GM20000 (cell line): Measurements from ENCODE around the gene GMPPA.
A peak's percentile ranks its signal among the peaks of the same experiment; 100 is the strongest.

Experiments used
- DNase-seq: peaks from one replicate; pipeline ENCODE4 v3.0.0; 2012; ENCODE audit warnings: low spot score
- TF ChIP-seq, protein P1 (sequence below): IDR thresholded peaks from 2 replicates; pipeline ENCODE4 v1.5.1; 2012; ENCODE audit warnings: mild to moderate bottlenecking, control low read depth; ENCODE audit errors: extremely low read depth, missing control alignments

Gene GMPPA

DNA sequence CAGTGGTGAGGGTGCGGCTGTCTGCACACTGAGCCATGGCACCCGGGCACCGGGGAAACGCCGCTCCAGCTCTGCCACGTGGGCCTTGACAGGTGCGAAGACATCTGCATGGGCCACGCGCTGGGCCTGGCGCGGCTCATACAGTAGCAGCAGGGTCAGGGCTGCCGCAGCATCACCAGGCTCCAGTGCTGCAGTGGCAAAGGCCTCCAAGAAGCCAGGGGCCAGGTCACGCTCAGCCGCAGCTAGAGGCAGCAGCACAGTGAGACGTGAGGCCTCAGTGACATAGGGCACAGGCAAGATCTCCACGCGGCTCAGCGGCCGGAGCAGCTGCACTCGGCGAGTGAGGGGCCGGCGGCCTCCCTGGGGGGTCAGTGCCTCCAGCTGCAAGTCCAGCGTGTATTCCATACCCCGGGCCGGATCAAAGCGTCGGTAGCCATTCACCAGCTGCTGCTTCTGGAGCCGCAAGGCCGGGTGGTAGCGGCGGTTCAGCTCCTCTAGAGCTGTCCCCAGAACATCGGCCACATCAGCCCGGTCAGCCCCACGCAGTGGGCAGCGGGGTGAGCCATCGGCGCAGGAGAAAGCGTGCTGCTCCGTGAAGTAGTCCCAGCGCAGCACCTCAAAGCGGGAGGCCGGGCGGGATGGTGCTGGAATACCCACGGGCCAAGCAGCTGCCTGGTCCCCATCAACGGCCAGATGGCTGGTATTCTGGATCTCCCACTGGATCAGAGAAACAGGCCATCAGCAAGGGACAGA is 41.4 kb downstream of the GMPPA start:
- DNase-seq = no peak
- TF ChIP-seq, protein P1, sequence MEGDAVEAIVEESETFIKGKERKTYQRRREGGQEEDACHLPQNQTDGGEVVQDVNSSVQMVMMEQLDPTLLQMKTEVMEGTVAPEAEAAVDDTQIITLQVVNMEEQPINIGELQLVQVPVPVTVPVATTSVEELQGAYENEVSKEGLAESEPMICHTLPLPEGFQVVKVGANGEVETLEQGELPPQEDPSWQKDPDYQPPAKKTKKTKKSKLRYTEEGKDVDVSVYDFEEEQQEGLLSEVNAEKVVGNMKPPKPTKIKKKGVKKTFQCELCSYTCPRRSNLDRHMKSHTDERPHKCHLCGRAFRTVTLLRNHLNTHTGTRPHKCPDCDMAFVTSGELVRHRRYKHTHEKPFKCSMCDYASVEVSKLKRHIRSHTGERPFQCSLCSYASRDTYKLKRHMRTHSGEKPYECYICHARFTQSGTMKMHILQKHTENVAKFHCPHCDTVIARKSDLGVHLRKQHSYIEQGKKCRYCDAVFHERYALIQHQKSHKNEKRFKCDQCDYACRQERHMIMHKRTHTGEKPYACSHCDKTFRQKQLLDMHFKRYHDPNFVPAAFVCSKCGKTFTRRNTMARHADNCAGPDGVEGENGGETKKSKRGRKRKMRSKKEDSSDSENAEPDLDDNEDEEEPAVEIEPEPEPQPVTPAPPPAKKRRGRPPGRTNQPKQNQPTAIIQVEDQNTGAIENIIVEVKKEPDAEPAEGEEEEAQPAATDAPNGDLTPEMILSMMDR = no peak

DNA sequence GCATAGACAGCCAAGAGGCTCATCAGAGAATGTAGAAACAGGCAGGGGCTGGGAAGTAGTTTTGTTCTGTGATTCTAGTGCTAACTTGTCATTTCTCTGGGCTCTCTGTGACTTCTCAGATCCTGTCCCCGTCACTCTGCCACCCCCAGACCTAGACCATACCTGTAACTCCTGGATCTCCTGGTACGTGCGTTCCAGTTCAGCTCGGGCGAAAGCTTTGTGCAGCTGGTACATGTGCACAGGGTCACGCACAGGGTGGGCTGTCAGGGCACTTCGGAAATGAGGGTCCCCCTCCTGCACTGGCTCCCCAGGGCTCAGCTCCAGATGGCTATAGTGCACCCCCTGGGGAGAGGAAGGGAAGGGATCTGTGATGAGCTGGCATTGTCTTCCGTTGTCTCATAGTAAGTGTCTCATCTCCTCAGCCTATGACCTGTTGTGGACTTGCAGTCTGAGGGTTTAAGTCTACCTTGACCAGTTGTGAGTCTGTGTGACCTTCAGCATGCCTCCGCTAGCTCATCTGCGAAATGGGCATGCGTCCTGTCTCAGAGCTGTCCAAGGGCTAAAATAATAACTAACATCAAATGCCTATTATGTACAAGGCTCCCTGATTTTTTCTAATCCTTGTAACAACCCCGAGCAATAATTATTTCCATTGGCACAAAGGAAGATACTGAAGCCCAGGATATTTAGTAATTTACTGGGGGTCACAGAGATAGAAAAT is 42.3 kb downstream of the GMPPA start:
- no peak for DNase-seq
- TF ChIP-seq, protein P1 = no peak

DNA sequence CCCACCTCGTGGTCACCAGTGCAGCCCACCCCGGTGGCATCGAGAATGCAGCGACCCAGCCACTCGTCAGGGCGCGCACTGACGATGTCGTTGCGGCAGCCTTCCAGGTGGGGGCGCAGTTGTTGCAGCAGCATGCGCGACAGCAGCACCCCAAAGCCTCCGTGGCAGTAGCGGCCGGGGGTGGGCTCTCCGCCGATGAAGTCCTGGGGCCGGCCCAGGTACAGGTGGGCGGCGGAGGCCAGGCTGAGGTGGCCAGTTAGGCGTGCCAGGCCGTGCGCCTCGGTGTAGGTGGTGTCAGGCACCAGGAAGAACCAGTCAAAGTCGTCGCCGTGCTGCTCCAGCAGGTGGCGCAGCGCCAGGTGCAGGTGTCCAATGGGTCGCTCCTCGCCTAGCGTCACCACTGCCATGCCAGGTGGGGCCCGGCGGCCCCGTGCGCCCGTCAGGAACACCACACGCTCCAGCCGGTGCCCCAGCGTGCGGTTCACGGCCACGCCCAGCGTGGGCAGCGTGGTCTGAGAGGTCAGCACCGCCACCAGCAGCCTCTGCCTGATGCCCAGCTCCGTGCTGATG is 43.0 kb downstream of the GMPPA start:
- TF ChIP-seq, protein P1 = peak; percentile 95
- peak; percentile 93 for DNase-seq

DNA sequence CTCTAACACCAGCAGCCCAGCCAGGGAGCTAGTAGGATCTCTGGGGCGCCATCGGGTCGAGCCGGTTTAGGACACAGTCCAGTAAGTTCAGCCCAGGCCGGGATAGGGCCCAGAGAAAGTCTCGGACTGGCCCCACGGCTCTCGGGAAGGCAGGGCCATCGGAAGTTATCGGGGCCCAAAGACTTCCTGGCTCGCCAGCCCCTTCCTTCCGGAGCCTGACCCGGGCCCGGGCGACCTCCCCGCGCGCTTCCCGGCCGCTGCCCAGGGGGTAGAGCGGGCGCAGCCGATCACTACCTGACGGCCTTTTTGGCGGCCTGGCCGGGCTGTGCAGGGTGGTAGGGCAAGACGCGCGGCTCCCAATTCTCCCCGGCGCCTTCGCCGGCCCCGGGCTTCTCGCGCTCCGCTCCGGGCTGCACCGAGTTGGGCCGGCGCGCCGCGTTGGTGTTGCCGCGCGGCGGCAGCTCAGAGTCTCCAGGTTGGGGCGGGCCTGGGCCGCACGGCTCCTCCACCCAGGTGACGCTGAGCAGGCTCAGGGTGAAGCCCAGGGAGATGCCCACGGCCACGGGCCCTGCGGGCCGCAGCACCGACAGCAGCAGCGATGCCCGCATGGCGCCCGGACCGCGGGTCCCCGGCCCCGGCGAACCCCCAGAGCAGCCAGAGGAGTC is 44.4 kb downstream of the GMPPA start:
- TF ChIP-seq, protein P1 = no peak
- peak; percentile 62 for DNase-seq

DNA sequence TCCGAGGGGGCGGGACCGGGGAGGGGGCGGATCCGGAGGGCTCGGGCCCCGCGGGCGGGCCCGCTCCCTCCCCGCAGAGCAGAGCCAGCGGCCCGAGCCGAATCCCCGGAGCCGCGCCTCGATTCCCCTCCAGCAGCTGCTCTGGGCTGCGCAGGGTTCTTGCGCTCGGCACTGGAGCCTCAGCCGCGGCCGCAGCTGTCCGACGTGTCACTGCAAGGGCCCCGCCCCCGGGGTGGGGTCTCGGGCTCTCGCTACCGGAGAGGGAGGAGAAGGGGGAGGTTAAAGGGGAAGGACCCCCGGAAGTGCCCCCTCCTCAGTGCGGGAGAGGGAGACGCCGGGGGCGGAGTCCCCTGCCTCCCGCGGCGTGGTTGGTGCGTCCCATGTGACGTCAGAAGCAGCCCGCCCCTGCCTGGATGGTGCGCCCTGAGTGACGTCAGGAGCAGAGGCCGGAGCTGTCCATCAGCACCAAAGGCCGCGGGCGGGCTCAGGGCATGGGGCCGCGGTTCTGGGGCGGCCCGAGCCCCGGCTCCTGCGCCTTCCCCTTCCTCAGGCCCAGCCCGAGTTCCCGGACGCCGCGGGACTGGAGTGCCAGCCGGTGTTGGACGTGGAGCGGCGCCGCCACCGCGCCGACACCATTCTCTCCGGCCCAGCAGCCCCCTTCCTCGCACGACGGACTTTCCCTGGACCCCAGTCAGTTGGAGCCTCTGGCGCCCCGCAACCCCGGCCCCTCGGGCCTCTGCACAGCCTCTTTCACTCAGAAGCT is 45.1 kb downstream of the GMPPA start, which contains the start of the genes CHPF and TMEM198:
Gene CHPF, minus strand, starts transcription at position 214 of the 763 bp plus-strand sequence. CDS start 271 bp downstream, outside the sequence.
Gene TMEM198, plus strand, starts transcription at position 433 of the 763 bp plus-strand sequence. CDS start 700 bp downstream, outside the sequence.
- TF ChIP-seq, protein P1 = no peak
- peak; percentile 100 for DNase-seq

DNA sequence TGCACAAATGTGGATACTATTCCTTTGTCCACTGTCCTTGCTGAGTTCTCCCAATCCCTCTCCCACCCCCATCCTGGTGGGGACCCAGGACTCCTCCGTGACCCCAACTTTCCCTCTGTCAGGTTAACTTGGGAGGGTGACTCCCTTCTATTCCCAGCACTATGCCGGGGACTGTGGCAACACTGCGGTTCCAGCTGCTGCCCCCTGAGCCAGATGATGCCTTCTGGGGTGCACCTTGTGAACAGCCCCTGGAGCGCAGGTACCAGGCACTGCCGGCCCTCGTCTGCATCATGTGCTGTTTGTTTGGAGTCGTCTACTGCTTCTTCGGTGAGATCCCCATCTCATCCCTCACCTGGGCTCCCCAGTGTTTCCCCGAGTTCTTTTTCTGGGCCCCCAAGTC is 45.9 kb downstream of the GMPPA start:
- no peak for DNase-seq
- TF ChIP-seq, protein P1 = no peak
